ENCODE measurements around the gene ZFP30. TPM values are rescaled to one million over a fixed set of nuclear protein-coding genes. Genes with fewer than 3 reads are reported as not detected.

Gene ZFP30
- total and polyA plus RNA-seq, 2 of the 4 experiments (the other 2 are of a cell fraction): 1.7 to 10.2 TPM

DNA sequence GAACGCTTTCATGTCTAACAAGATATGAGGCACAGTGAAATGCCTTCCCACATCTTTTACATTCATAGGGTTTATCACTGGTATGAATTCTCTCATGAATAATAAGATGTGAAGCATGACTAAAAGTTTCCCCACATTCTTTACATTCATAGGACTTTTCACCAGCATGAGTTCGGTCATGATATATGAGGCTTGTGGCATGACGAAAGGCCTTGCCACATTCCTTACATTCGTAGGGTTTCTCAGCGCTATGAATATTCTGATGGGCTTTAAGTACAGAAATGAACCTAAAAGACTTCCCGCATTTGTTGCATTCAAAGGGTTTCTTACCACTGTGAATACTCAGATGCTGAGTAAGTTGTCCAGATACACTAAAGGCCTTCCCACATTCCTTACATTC, 43.0 kb upstream of the ZFP30 start:
- Histone ChIP-seq H3K14ac (replicated peaks; ENCODE audit: low read depth, low read length) (no peak overlapping the region), H3K27me3 (ENCODE audit: control insufficient read depth, insufficient read depth, low read length) (no peaks in the 10 kb centered on the region), H2AK5ac (ENCODE audit: low read depth, low read length) (no peak overlapping the region), H2BK120ac (ENCODE audit: low read depth, low read length) (no peak overlapping the region), H4K5ac (ENCODE audit: low read depth, low read length) (no peak overlapping the region), H3K56ac (ENCODE audit: extremely low read depth, insufficient read depth, low read length) (no peak overlapping the region), H2BK5ac (ENCODE audit: low read depth, low read length, poor library complexity, severe bottlenecking) (no peak overlapping the region), H2AFZ (replicated peaks; ENCODE audit: low read length, poor library complexity) (no peak overlapping the region), H4K91ac (ENCODE audit: insufficient read depth, low read depth, low read length) (no peak overlapping the region), H3K27ac (ENCODE audit: insufficient read depth, low read length) (no peak overlapping the region), H4K20me1 (ENCODE audit: insufficient read depth, low read length) (no peaks in the 10 kb centered on the region), H4K8ac (ENCODE audit: low read depth in 2 of 2, low read length in 2 of 2) (no peak overlapping the region), H3K9me1 (ENCODE audit: insufficient read depth, low read length) (no peaks in the 10 kb centered on the region), H3K9me3 (ENCODE audit: control insufficient read depth, insufficient read depth, low read length) (peaks cover 21% of the 10 kb centered on the region), H3K4me2 (ENCODE audit: low read depth, low read length) (no peak overlapping the region), H3K23ac (ENCODE audit: low read depth, low read length) (no peak overlapping the region), H3K18ac (ENCODE audit: low read depth, low read length) (no peak overlapping the region), H3K4me1 (ENCODE audit: control insufficient read depth, insufficient read depth, low read length) (no peaks in the 10 kb centered on the region), H3K4ac (ENCODE audit: low read depth, low read length) (no peak overlapping the region), H3K4me3 (ENCODE audit: insufficient read depth, low read depth, low read length) (no peak overlapping the region), H2BK20ac (ENCODE audit: low read depth, low read length) (no peak overlapping the region), H2BK15ac (ENCODE audit: low read depth, low read length) (no peak overlapping the region), H3K36me3 (ENCODE audit: control insufficient read depth, insufficient read depth, low read length) (peaks cover 11% of the 10 kb centered on the region), H2AK9ac (replicated peaks; ENCODE audit: low read depth, low read length, poor library complexity) (no peak overlapping the region), H3K79me1 (ENCODE audit: low read depth in 1 of 2, low read length in 2 of 2) (no peaks in the 10 kb centered on the region), H3K9ac (ENCODE audit: low read depth, low read length) (no peak overlapping the region)
- dilution Hi-C loops (cut with HindIII; ENCODE audit: low sequenced_read_pairs, unreplicated experiment) (no loop called here), intact Hi-C loops (cut with micrococcal nuclease) (loop anchor here (10.0 kb wide), 1 partner anchor 233 kb away; the partner anchor contains the start of genes ZNF569 and ZNF570), in situ Hi-C loops (cut with MboI; ENCODE audit: low sequenced_read_pairs) (no loop called here)
- WGBS, 2 experiments (ENCODE audit: extremely low coverage in 2 of 2, insufficient read length in 1 of 2): no CpG with 5 or more reads among the region's 6 CpGs
- DNase-seq: no peak
- TF ChIP-seq RAD21 (IDR thresholded peaks at IDR 0.05; ENCODE audit: low read length) (no peak), CEBPB (IDR thresholded peaks at IDR 0.05; ENCODE audit: low read depth, low read length) (no peak), SMC3 (IDR thresholded peaks at IDR 0.05; ENCODE audit: low read depth, low read length) (no peak)
- TF ChIP-seq, protein P1, sequence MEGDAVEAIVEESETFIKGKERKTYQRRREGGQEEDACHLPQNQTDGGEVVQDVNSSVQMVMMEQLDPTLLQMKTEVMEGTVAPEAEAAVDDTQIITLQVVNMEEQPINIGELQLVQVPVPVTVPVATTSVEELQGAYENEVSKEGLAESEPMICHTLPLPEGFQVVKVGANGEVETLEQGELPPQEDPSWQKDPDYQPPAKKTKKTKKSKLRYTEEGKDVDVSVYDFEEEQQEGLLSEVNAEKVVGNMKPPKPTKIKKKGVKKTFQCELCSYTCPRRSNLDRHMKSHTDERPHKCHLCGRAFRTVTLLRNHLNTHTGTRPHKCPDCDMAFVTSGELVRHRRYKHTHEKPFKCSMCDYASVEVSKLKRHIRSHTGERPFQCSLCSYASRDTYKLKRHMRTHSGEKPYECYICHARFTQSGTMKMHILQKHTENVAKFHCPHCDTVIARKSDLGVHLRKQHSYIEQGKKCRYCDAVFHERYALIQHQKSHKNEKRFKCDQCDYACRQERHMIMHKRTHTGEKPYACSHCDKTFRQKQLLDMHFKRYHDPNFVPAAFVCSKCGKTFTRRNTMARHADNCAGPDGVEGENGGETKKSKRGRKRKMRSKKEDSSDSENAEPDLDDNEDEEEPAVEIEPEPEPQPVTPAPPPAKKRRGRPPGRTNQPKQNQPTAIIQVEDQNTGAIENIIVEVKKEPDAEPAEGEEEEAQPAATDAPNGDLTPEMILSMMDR (conservative IDR thresholded peaks at IDR 0.05; ENCODE audit: low read depth, low read length): no peak
- ATAC-seq (ENCODE audit: low read depth): no peak
- POLR2A ChIA-PET (ENCODE audit: unreplicated experiment): no interaction called here
- CTCF ChIA-PET: no interaction called here
- BruUV-seq (replicated peaks): no TSS peak
